Adrenal gland (tissue), 12 donors: ENCODE measurements around the gene PRICKLE4. TPM values are rescaled to one million over a fixed set of nuclear protein-coding genes. Genes with fewer than 3 reads are reported as not detected.

Experiments
- DNase-seq, 7 donors: peaks; one replicate each; pipeline ENCODE4 v3.0.0-alpha.2; 2019 to 2020
- H3K27ac ChIP-seq, 5 donors: fragments of 200-600 bp; sonication (generic) in 4 of 5; 1 replicate in 3 of 5; 2 replicates in 2 of 5; pipeline versions ENCODE4 v1.5.1 to v1.8.0; 2016 to 2020; ENCODE audit warnings: mild to moderate bottlenecking in 1 of 5
- H3K27me3 ChIP-seq: fragments of 200-600 bp; 2 replicates; pipeline ENCODE4 v1.8.0; 2021
- H3K36me3 ChIP-seq, 2 donors: fragments of 200-600 bp; replicated peaks in 1 of 2; 1 replicate in 1 of 2; 2 replicates in 1 of 2; pipeline versions ENCODE4 v1.5.1 to v1.8.0; 2018 to 2022
- H3K4me1 ChIP-seq, 2 donors: fragments of 200-600 bp; replicated peaks in 1 of 2; 1 replicate in 1 of 2; 2 replicates in 1 of 2; pipeline versions ENCODE4 v1.5.1 to v1.8.0; 2018 to 2021
- H3K4me3 ChIP-seq, 4 donors: fragments of 200-600 bp; sonication (generic) in 3 of 4; one replicate each; pipeline ENCODE4 v1.5.1; 2016 to 2018
- H3K9me3 ChIP-seq, 3 donors: fragments of 200-600 bp; sonication (generic) in 1 of 3; replicated peaks in 1 of 3; 1 replicate in 2 of 3; 2 replicates in 1 of 3; pipeline versions ENCODE4 v1.5.1 to v1.8.0; 2016 to 2021
- CTCF ChIP-seq, 6 experiments: fragments of 450-650 bp in 4 of 6; fragments of 200-600 bp in 2 of 6; sonication (generic) in 1 of 6; IDR thresholded peaks; 1 replicate in 5 of 6; 2 replicates in 1 of 6; pipeline versions ENCODE4 v1.5.1 to v1.8.0; 2016 to 2021; ENCODE audit warnings: antibody characterized with exemption in 6 of 6, mild to moderate bottlenecking in 2 of 6, moderate library complexity in 1 of 6
- POLR2A ChIP-seq, 2 donors: fragments of 450-650 bp; IDR thresholded peaks; one replicate each; pipeline ENCODE4 v1.6.1; 2017; ENCODE audit warnings: antibody characterized with exemption in 2 of 2, mild to moderate bottlenecking in 2 of 2, moderate library complexity in 1 of 2
- WGBS, 4 donors: extraction: QIAGEN DNeasy Blood & Tissue Kit in 2 of 4; methylation state at CpG; one replicate each; pipeline versions ENCODE4 v1.1.5 to v1.1.7; 2013 to 2017; 5-methylcytosine and 5-hydroxymethylcytosine counted together
- intact Hi-C, 2 donors: fragments of 100-400 bp; cut with DNase I; formaldehyde crosslinking; loops; one replicate each; pipeline versions ENCODE4 v1.14.1 to v1.15.0; 2022 to 2023
- polyA plus RNA-seq, 3 donors: library from polyadenylated mRNA; stranded (reverse); fragments of 200-250 nt in 2 of 3; fragments of 350-450 nt in 1 of 3; fragmentation: Illumina TruSeq in 1 of 3; extraction: RNeasy Lipid Tissue Mini Kit (QIAGEN cat#74804) in 1 of 3; gene quantifications; one replicate each; pipeline ENCODE4 v1.2.3, GENCODE V29; 2013 to 2014
- total RNA-seq, 9 donors: library from RNA; depleted of rRNA in 4 of 9; stranded (reverse); fragments of >200 nt in 4 of 9; fragments of 120-200 nt in 1 of 9; fragmentation: NEBNext Ultra II Directional in 1 of 9; extraction: Animal tissue kit (Norgen Biotek cat#: 25700) in 1 of 9; gene quantifications; one replicate each; pipeline versions ENCODE4 v1.1.0 to v1.2.4, GENCODE V29; 2013 to 2023
- donor health status: healthy with polysubstance abuse.
- donor health status: Bipolar disorder and iron deficiency.
- donor health status: DM: yes; HTN: yes; CAD: no.
- donor health status: DM: no; HTN: no; CAD: no.
- donor health status: DM: no; HTN: no; CAD: no.
- donor health status: DM: yes; HTN: yes; CAD: no.

The PRICKLE4 gene
- total and polyA plus RNA-seq, 12 donors = 0.28 to 7.1 (median 3.8) TPM; not detected in 2

DNA sequence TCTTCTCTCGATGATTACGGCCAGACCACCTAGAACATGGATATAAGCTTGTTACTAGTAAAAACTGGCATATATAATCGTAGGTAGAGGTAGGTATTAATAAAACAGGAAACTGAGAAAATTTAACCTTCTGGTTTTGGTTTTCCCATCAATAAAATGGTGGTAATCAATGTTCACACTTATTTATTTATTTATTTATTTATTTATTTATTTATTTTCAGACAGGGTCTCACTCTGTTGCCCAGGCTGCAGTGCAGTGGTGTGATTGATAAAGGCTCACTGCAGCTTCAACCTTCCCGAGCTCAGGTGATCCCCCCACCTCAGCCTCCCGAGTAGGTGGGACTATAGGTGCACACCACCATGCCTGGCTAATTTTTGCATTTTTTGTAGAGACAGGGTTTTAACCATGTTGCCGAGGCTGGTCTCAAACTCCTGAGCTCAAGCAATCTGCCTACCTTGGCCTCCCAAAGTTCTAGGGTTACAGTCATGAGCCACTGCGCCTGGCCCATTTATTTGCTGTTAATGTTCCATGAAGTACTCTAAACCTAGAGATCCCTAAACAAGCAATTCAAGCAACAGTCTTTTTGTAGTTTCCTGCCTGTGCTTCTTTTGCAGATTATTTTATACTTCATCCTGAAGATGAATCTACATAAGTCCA lies 18.4 kb downstream of the PRICKLE4 start:
- H3K27ac ChIP-seq = no peak overlapping the region
- TF ChIP-seq POLR2A (IDR thresholded peaks at IDR 0.05) (no peak), CTCF (IDR thresholded peaks at IDR 0.05) (no peak)
- DNase-seq = peak in 1 of 7 donors; percentile 35
- no peaks in the 10 kb centered on the region for H3K36me3 ChIP-seq
- H3K27me3 ChIP-seq = no peaks in the 10 kb centered on the region
- no peaks in the 10 kb centered on the region for H3K4me1 ChIP-seq
- no peak overlapping the region for H3K4me3 ChIP-seq
- no peaks in the 10 kb centered on the region for H3K9me3 ChIP-seq
- 92 to 97% (median 95%) methylated on average over 7 of the region's 7 CpGs for WGBS, 4 donors
- intact Hi-C loops = no loop called here

GRCh38 chr6:41799559-41799911 lies 19.0 kb downstream of the PRICKLE4 start:
- Histone ChIP-seq H3K27me3 (no peaks in the 10 kb centered on the region), H3K27ac (no peak overlapping the region), H3K4me1 (no peaks in the 10 kb centered on the region), H3K36me3 (no peaks in the 10 kb centered on the region), H3K4me3 (no peak overlapping the region), H3K9me3 (no peaks in the 10 kb centered on the region)
- no peak for TF ChIP-seq CTCF (IDR thresholded peaks at IDR 0.05)
- no peak for TF ChIP-seq POLR2A (IDR thresholded peaks at IDR 0.05)
- WGBS, 4 donors = 78 to 100% (median 91%) methylated on average over 2 of the region's 2 CpGs
- peak in 1 of 7 donors; percentile 27 for DNase-seq
- intact Hi-C loops = no loop called here

GRCh38 chr6:41801380-41801779 lies 20.8 kb downstream of the PRICKLE4 start:
- TF ChIP-seq CTCF (IDR thresholded peaks at IDR 0.05) = peak; percentile 13 to 37 (median 31)
- TF ChIP-seq POLR2A (IDR thresholded peaks at IDR 0.05) = no peak
- no peak overlapping the region for H3K27ac ChIP-seq
- H3K9me3 ChIP-seq = no peaks in the 10 kb centered on the region
- H3K4me1 ChIP-seq = no peaks in the 10 kb centered on the region
- H3K4me3 ChIP-seq = no peak overlapping the region
- H3K36me3 ChIP-seq = peaks cover 0 to 5% of the 10 kb centered on the region in 2 donors
- 60 to 84% (median 76%) methylated on average over 2 of the region's 2 CpGs for WGBS, 4 donors
- DNase-seq = peak in 1 of 7 donors; percentile 43
- intact Hi-C loops = no loop called here
- H3K27me3 ChIP-seq = no peaks in the 10 kb centered on the region

DNA sequence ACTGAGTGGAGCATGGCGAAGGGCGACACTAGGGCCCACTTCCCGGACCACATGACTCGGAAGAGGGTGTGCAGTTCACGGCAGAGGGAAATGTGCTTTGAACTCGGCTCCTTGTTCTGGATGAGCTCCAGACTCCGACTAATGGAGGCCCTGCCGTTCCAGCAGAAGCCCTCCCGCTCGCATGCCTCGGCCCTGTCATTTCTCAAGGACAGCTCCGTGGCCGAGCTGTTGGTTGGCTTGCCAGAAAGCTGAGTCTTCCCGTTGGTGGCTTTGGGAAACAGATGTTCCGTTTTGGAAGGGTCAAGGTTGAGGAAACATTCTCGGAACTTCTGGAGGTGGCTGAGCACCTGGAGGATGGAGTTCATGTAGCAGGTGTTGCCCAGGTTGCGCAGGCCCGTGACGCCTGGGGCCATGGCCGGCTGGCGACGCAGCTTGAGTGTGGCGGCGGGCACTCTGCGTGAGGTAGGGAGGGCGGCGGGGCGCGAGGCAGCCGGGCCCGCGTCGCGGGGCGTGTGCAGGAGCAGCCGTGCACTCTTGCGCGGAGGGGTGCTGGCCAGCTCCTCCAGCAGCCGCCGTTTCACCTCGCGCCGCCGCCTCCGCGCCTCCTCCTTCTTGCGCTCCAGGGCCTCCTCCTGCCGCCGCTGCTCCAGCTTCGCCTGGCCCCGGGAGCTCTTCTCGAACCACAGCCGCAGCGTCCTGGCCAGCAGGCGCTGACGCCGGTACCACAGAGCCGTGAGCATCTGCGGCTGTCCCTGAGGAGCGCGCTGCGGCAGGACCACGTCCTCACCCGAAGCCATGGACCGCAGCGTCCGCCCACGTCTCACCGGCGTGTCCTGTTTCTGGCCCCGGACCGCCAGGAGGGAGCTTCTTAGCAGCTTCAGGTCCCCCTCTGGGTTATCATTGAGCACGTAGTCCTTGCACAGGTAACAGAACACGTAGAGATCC lies 25.5 kb downstream of the PRICKLE4 start:
- DNase-seq = peak; percentile 27 to 77 (median 62)
- intact Hi-C loops = no loop called here
- no peaks in the 10 kb centered on the region for H3K27me3 ChIP-seq
- no peaks in the 10 kb centered on the region for H3K4me1 ChIP-seq
- H3K4me3 ChIP-seq = no peak overlapping the region
- WGBS, 4 donors = 85 to 87% (median 86%) methylated on average over 48 to 74 of the region's 74 CpGs
- no peaks in the 10 kb centered on the region for H3K9me3 ChIP-seq
- peaks cover 0 to 5% of the 10 kb centered on the region in 2 donors for H3K36me3 ChIP-seq
- no peak for TF ChIP-seq POLR2A (IDR thresholded peaks at IDR 0.05)
- TF ChIP-seq CTCF (IDR thresholded peaks at IDR 0.05) = no peak
- peak overlapping the region in 2 of 5 donors; percentile 21 for H3K27ac ChIP-seq
